ENCODE measurements around the gene ENKD1.
"Not testable (repeated sequence)": the region's sequence is repeated elsewhere in the genome, so short reads cannot be mapped to it uniquely, and the experiment has no call there.

The ENKD1 gene

GRCh38 chr16:67699265-67699664, 32.7 kb upstream of the ENKD1 start:
- no peak for DNase-seq (ENCODE audit: low read depth)
- H3K4me3 ChIP-seq (ENCODE audit: low read depth, low read length), result no peak overlapping the region
- TF ChIP-seq, protein P1, sequence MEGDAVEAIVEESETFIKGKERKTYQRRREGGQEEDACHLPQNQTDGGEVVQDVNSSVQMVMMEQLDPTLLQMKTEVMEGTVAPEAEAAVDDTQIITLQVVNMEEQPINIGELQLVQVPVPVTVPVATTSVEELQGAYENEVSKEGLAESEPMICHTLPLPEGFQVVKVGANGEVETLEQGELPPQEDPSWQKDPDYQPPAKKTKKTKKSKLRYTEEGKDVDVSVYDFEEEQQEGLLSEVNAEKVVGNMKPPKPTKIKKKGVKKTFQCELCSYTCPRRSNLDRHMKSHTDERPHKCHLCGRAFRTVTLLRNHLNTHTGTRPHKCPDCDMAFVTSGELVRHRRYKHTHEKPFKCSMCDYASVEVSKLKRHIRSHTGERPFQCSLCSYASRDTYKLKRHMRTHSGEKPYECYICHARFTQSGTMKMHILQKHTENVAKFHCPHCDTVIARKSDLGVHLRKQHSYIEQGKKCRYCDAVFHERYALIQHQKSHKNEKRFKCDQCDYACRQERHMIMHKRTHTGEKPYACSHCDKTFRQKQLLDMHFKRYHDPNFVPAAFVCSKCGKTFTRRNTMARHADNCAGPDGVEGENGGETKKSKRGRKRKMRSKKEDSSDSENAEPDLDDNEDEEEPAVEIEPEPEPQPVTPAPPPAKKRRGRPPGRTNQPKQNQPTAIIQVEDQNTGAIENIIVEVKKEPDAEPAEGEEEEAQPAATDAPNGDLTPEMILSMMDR (conservative IDR thresholded peaks at IDR 0.05; ENCODE audit: low read depth, low read length), result no peak

- no peak for DNase-seq (ENCODE audit: low read depth)
- TF ChIP-seq, protein P1 (conservative IDR thresholded peaks at IDR 0.05; ENCODE audit: low read depth, low read length), result no peak
- no peak overlapping the region for H3K4me3 ChIP-seq (ENCODE audit: low read depth, low read length)
These were observed 31.1 kb upstream of the ENKD1 start for GRCh38 chr16:67697422-67698185.

GRCh38 chr16:67694611-67695010, 28.1 kb upstream of the ENKD1 start:
- no peak overlapping the region for H3K4me3 ChIP-seq (ENCODE audit: low read depth, low read length)
- DNase-seq (ENCODE audit: low read depth), result no peak
- TF ChIP-seq, protein P1 (conservative IDR thresholded peaks at IDR 0.05; ENCODE audit: low read depth, low read length), result no peak

DNA sequence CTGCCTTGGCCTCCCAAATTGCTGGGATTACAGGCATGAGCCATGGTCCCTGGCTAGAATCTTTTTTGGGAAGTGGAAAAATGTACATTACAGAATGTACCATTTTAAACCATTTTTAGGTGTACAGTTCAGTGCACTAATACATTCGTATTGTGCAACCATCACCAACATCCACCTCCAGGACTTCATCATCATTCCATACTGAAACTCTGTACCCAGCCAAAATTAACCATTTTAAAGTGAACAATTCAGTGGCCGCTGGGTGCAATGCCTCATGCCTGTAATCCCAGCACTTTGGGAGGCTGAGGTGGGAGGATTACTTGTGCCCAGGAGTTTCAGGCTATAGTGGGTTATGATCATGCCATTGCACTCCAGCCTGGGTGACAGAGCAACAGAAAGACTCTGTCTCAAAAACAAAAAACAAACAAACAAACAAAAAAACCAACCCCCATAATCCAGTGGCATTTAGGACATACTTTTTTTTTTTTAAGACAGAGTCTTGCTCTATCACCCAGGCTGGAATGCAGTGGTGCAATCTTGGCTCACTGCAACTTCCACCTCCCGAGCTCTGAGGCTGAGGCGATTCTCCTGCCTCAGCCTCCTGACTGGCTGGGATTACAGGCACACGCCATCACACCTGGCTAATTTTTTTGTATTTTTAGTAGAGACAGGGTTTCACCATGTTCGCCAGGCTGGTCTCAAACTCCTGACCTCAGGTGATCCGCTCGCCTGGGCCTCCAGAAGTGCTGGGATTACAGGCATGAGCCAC, 27.2 kb upstream of the ENKD1 start:
- not testable (repeated sequence) for H3K4me3 ChIP-seq (ENCODE audit: low read depth, low read length); DNase-seq (ENCODE audit: low read depth)

DNA sequence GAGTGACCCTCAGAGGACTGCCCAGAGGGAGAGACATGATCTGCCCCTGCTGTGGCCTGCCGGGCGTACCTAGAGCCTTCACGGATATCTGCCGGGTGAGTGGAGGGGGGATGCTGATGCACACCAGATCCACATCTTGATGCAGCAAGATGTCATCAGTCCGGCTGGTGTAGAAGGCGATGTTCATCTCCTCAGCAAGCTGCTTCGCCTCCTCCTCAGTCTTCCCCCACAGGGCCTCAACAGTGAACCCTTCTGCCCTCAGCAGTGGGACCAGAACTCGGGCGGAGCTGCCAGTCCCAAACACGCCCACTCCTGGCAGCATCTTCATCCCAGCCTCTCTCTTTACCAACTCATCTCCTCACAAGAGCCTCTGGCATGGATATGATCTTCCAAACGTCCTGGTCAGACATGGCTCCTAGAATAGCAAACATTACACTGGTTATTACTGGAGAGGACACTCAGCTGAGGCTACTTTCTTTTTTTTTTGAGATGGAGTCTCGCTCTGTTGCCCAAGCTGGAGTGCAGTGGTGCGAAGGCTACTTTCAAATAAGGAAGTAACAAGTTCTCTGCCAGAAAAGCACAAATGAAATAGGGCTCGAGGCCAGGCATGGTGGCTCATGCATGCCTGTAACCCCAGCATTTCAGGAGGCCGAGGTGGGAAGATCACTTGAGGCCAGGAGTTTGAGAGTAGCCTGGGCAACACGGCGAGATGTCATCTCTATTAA, 19.0 kb upstream of the ENKD1 start:
- no peak overlapping the region for H3K4me3 ChIP-seq (ENCODE audit: low read depth, low read length)
- TF ChIP-seq, protein P1 (conservative IDR thresholded peaks at IDR 0.05; ENCODE audit: low read depth, low read length), result no peak
- no peak for DNase-seq (ENCODE audit: low read depth)

DNA sequence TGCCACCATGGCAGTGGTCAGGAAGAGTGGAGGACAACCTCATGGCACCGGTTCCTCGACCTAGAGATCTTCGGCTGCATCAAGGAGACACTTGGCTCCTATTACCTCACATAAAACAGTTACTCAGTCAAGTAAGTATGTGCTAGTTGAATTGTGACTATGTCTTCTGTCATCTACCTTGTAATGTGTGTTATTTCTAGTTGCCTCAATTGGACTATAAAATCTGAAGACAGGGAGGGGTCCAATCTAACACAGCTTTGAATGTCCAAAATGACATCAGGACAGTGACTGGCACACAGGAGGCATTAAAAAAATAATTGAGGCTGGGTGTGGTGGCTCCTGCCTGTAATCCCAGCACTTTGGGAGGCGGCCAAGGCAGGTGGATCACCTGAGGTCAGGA, 17.2 kb upstream of the ENKD1 start:
- no peak for DNase-seq (ENCODE audit: low read depth)
- TF ChIP-seq, protein P1 (conservative IDR thresholded peaks at IDR 0.05; ENCODE audit: low read depth, low read length), result no peak
- H3K4me3 ChIP-seq (ENCODE audit: low read depth, low read length), result no peak overlapping the region
